Measurements from ENCODE around the gene ZNF236. TPM values are rescaled to one million over a fixed set of nuclear protein-coding genes. Genes with fewer than 3 reads are reported as not detected.

The ZNF236 gene
- total and polyA plus RNA-seq, 2 donors (not counting 1 experiment from before 2014, with no cell fraction given): 2.9 to 8.4 TPM

GRCh38 chr18:76814256-76814655, 8.1 kb upstream of the ZNF236 start:
- H3K4me3 ChIP-seq (replicated peaks in 1 of 4; ENCODE audit: control extremely low read depth in 1 of 4, insufficient read depth in 1 of 4, low read depth in 3 of 4, low read length in 4 of 4): no peak overlapping the region
- no peaks in the 10 kb centered on the region for H3K27me3 ChIP-seq (ENCODE audit: control insufficient read depth, insufficient read depth, low read length)
- H3K27ac ChIP-seq (ENCODE audit: insufficient read depth, low read length): no peak overlapping the region
- TF ChIP-seq CTCF (conservative IDR thresholded peaks at IDR 0.05 in 1 of 2, IDR thresholded peaks at IDR 0.05 in 1 of 2; ENCODE audit: low read depth in 1 of 2, low read length in 2 of 2) (no peak), EZH2 (IDR thresholded peaks at IDR 0.05; ENCODE audit: low read length, missing control alignments) (no peak)
- H4K20me1 ChIP-seq (ENCODE audit: control insufficient read depth, extremely low read depth, insufficient read depth, low read length): no peaks in the 10 kb centered on the region
- no peak for DNase-seq (ENCODE audit: low read depth in 2 of 2)
- H3K4me1 ChIP-seq (ENCODE audit: control insufficient read depth, extremely low read depth, insufficient read depth, low read length): no peaks in the 10 kb centered on the region
- no peaks in the 10 kb centered on the region for H3K9me3 ChIP-seq (ENCODE audit: control insufficient read depth, insufficient read depth, low read depth, low read length)
- H3K9ac ChIP-seq (ENCODE audit: insufficient read depth, low read length): no peak overlapping the region
- H3K79me2 ChIP-seq (ENCODE audit: control insufficient read depth, insufficient read depth, low read length): peaks cover 15% of the 10 kb centered on the region
- peaks cover 2% of the 10 kb centered on the region for H3K36me3 ChIP-seq (ENCODE audit: control insufficient read depth, insufficient read depth, low read length)
- no peak overlapping the region for H2AFZ ChIP-seq (ENCODE audit: low read length)
- H3K4me2 ChIP-seq (ENCODE audit: extremely low read depth, insufficient read depth, low read length): no peak overlapping the region

GRCh38 chr18:76816127-76816526, 6.2 kb upstream of the ZNF236 start:
- TF ChIP-seq CTCF (conservative IDR thresholded peaks at IDR 0.05 in 1 of 2, IDR thresholded peaks at IDR 0.05 in 1 of 2; ENCODE audit: low read depth in 1 of 2, low read length in 2 of 2): no peak
- no peak for TF ChIP-seq EZH2 (IDR thresholded peaks at IDR 0.05; ENCODE audit: low read length, missing control alignments)
- Histone ChIP-seq H3K9me3 (ENCODE audit: control insufficient read depth, insufficient read depth, low read depth, low read length) (no peaks in the 10 kb centered on the region), H3K4me3 (replicated peaks in 1 of 4; ENCODE audit: control extremely low read depth in 1 of 4, insufficient read depth in 1 of 4, low read depth in 3 of 4, low read length in 4 of 4) (no peak overlapping the region), H3K4me2 (ENCODE audit: extremely low read depth, insufficient read depth, low read length) (no peak overlapping the region), H3K4me1 (ENCODE audit: control insufficient read depth, extremely low read depth, insufficient read depth, low read length) (no peaks in the 10 kb centered on the region), H3K27ac (ENCODE audit: insufficient read depth, low read length) (no peak overlapping the region), H3K36me3 (ENCODE audit: control insufficient read depth, insufficient read depth, low read length) (peaks cover 2% of the 10 kb centered on the region), H4K20me1 (ENCODE audit: control insufficient read depth, extremely low read depth, insufficient read depth, low read length) (no peaks in the 10 kb centered on the region), H3K79me2 (ENCODE audit: control insufficient read depth, insufficient read depth, low read length) (peaks cover 32% of the 10 kb centered on the region), H3K27me3 (ENCODE audit: control insufficient read depth, insufficient read depth, low read length) (no peaks in the 10 kb centered on the region), H2AFZ (ENCODE audit: low read length) (no peak overlapping the region), H3K9ac (ENCODE audit: insufficient read depth, low read length) (no peak overlapping the region)
- DNase-seq (ENCODE audit: low read depth in 2 of 2): no peak

- H3K4me3 ChIP-seq (replicated peaks in 1 of 4; ENCODE audit: control extremely low read depth in 1 of 4, insufficient read depth in 1 of 4, low read depth in 3 of 4, low read length in 4 of 4): no peak overlapping the region
- no peak overlapping the region for H2AFZ ChIP-seq (ENCODE audit: low read length)
- no peak overlapping the region for H3K4me2 ChIP-seq (ENCODE audit: extremely low read depth, insufficient read depth, low read length)
- DNase-seq (ENCODE audit: low read depth in 2 of 2): no peak
- H3K36me3 ChIP-seq (ENCODE audit: control insufficient read depth, insufficient read depth, low read length): peaks cover 2% of the 10 kb centered on the region
- H3K79me2 ChIP-seq (ENCODE audit: control insufficient read depth, insufficient read depth, low read length): peaks cover 41% of the 10 kb centered on the region
- TF ChIP-seq EZH2 (IDR thresholded peaks at IDR 0.05; ENCODE audit: low read length, missing control alignments) (no peak), CTCF (conservative IDR thresholded peaks at IDR 0.05 in 1 of 2, IDR thresholded peaks at IDR 0.05 in 1 of 2; ENCODE audit: low read depth in 1 of 2, low read length in 2 of 2) (no peak)
- H3K9ac ChIP-seq (ENCODE audit: insufficient read depth, low read length): no peak overlapping the region
- H3K9me3 ChIP-seq (ENCODE audit: control insufficient read depth, insufficient read depth, low read depth, low read length): no peaks in the 10 kb centered on the region
- no peaks in the 10 kb centered on the region for H4K20me1 ChIP-seq (ENCODE audit: control insufficient read depth, extremely low read depth, insufficient read depth, low read length)
- no peak overlapping the region for H3K27ac ChIP-seq (ENCODE audit: insufficient read depth, low read length)
- H3K4me1 ChIP-seq (ENCODE audit: control insufficient read depth, extremely low read depth, insufficient read depth, low read length): no peaks in the 10 kb centered on the region
- no peaks in the 10 kb centered on the region for H3K27me3 ChIP-seq (ENCODE audit: control insufficient read depth, insufficient read depth, low read length)
Observed at GRCh38 chr18:76817888-76818611, 4.3 kb upstream of the ZNF236 start.

Measured in fibroblast of lung (primary cell).